K562 (cell line): Measurements from ENCODE around the gene LMNB1. TPM values are rescaled to one million over a fixed set of nuclear protein-coding genes. Genes with fewer than 3 reads are reported as not detected.
A peak's percentile ranks its signal among the peaks of the same experiment; 100 is the strongest.

ENCODE experiments used
- AFF1 ChIP-seq, 2 experiments: fragments of 450-650 bp; IDR thresholded peaks; 2 replicates each; pipeline ENCODE4 v1.6.1; 2018; ENCODE audit warnings: mild to moderate bottlenecking in 2 of 2, low read depth in 1 of 2; ENCODE audit not compliant: partially characterized antibody in 2 of 2
- CBFB ChIP-seq: sonication (generic); formaldehyde crosslinking; IDR thresholded peaks from 2 replicates; pipeline ENCODE4 v1.4.0; 2020; ENCODE audit warnings: mild to moderate bottlenecking, missing genetic modification reagents
- CREB3 ChIP-seq: fragments of 450-650 bp; conservative IDR thresholded peaks from 2 replicates; pipeline ENCODE4 v1.6.1; 2016; ENCODE audit warnings: missing genetic modification characterization, low read depth, mild to moderate bottlenecking, missing compliant biosample characterization, moderate library complexity
- E2F6 ChIP-seq, 2 experiments: IDR thresholded peaks; 2 replicates each; pipeline ENCODE4 v1.6.1; 2011; ENCODE audit warnings: borderline replicate concordance in 1 of 2, control low read depth in 1 of 2, low read depth in 1 of 2, low read length in 1 of 2, mild to moderate bottlenecking in 1 of 2, mixed read lengths in 1 of 2, moderate library complexity in 1 of 2; ENCODE audit not compliant: insufficient read depth in 1 of 2, insufficient read length in 1 of 2, poor library complexity in 1 of 2, severe bottlenecking in 1 of 2; ENCODE audit errors: extremely low read depth in 1 of 2
- HNRNPL ChIP-seq: fragments of 200-400 bp; formaldehyde crosslinking; IDR thresholded peaks from 2 replicates; pipeline ENCODE4 v1.6.1; 2017; ENCODE audit warnings: low read depth, mild to moderate bottlenecking, low read length
- NR4A1 ChIP-seq, 2 experiments: fragments of 250-450 bp in 1 of 2; fragments of 450-650 bp in 1 of 2; sonication (Bioruptor Pico) in 1 of 2; IDR thresholded peaks; 2 replicates each; pipeline versions ENCODE4 v1.4.0 to v1.6.1; 2016 to 2020; ENCODE audit warnings: mild to moderate bottlenecking in 2 of 2, missing compliant biosample characterization in 1 of 2, missing genetic modification characterization in 1 of 2, moderate library complexity in 1 of 2
- PHF21A ChIP-seq: fragments of 450-650 bp; IDR thresholded peaks from 2 replicates; pipeline ENCODE4 v1.6.1; 2017; ENCODE audit warnings: low read depth, borderline replicate concordance
- PML ChIP-seq: IDR thresholded peaks from 2 replicates; pipeline ENCODE4 v1.6.1; 2012; ENCODE audit warnings: low read length, inconsistent platforms
- SPI1 ChIP-seq: IDR thresholded peaks from 2 replicates; pipeline ENCODE4 v1.6.1; 2011; ENCODE audit warnings: low read depth, low read length, control low read depth, borderline replicate concordance
- THAP12 ChIP-seq: fragments of 250-450 bp; sonication (Bioruptor Pico); IDR thresholded peaks from 2 replicates; pipeline ENCODE4 v1.9.0; 2021; ENCODE audit warnings: mild to moderate bottlenecking, inconsistent platforms
- ZBTB11 ChIP-seq, 3 experiments: fragments of 200-800 bp in 1 of 3; fragments of 250-450 bp in 1 of 3; fragments of 450-650 bp in 1 of 3; sonication (Bioruptor Pico) in 1 of 3; sonication (Bioruptor generic) in 1 of 3; formaldehyde crosslinking in 1 of 3; IDR thresholded peaks; 2 replicates each; pipeline versions ENCODE4 v1.6.1 to v1.8.0; 2016 to 2022; ENCODE audit warnings: mild to moderate bottlenecking in 2 of 3, missing genetic modification characterization in 2 of 3, missing compliant biosample characterization in 1 of 3, moderate library complexity in 1 of 3
- ZKSCAN3 ChIP-seq: fragments of 250-450 bp; sonication (Bioruptor Pico); IDR thresholded peaks from 2 replicates; pipeline ENCODE4 v1.4.0; 2020
- polyA plus RNA-seq, 8 experiments: library from polyadenylated mRNA; depleted of rRNA in 4 of 8; stranded (reverse) in 5 of 8; unstranded in 3 of 8; fragments of >200 nt; fragmentation: Nextera tagmentation in 2 of 8; fragmentation: Illumina TruSeq in 1 of 8; extraction: Ambion mirVana in 2 of 8; extraction: Trizol in 1 of 8; gene quantifications; 2 replicates each; pipeline versions ENCODE4 v1.2.1 to v1.2.3, GENCODE V29; 2011 to 2014; ENCODE audit warnings: inconsistent platforms in 1 of 8, missing spikeins in 1 of 8
- total RNA-seq, 7 experiments: library from RNA; depleted of rRNA in 6 of 7; stranded (reverse); fragments of >200 nt in 6 of 7; fragmentation: Illumina TruSeq in 2 of 7; extraction: Trizol in 2 of 7; gene quantifications; 2 replicates each; pipeline versions ENCODE4 v1.2.1 to v1.2.3, GENCODE V29; 2011 to 2021; ENCODE audit warnings: low replicate concordance in 1 of 7

Gene LMNB1
- total and polyA plus RNA-seq, 9 of the 15 experiments (the other 6 are each of a cell fraction or from before 2014, with no cell fraction given): 2.8 to 190 (median 131) TPM

- no peak for TF ChIP-seq CREB3 (tag)
- TF ChIP-seq ZKSCAN3 (CRISPR knock-in tag): no peak
- peak; percentile 72; the same call in 1 of the 2 replicates for TF ChIP-seq HNRNPL
- TF ChIP-seq NR4A1 (CRISPR knock-in tag; IDR thresholded peaks at IDR 0.05): 0 out of 2 replicates have a peak, but pooled peaks have one; percentile 52
- no peak for TF ChIP-seq NR4A1 (tag; IDR thresholded peaks at IDR 0.05)
- 0 out of 2 replicates have a peak, but pooled peaks have one; percentile 38 for TF ChIP-seq CBFB
- peak; percentile 48; the same call in 1 of the 2 replicates for TF ChIP-seq SPI1
- TF ChIP-seq THAP12 (CRISPR knock-in tag): no peak
- no peak for TF ChIP-seq AFF1 (IDR thresholded peaks at IDR 0.05; ENCODE audit: low read depth in 1 of 2, partially characterized antibody in 2 of 2)
- TF ChIP-seq PML: peak; percentile 79
- peak; percentile 69; the same call in 1 of the 2 replicates for TF ChIP-seq PHF21A
- no peak; a peak in 1 of 6 replicates for TF ChIP-seq ZBTB11 (CRISPR knock-in tag; IDR thresholded peaks at IDR 0.05)
- TF ChIP-seq E2F6 (IDR thresholded peaks at IDR 0.05; ENCODE audit: borderline replicate concordance in 1 of 2, extremely low read depth in 1 of 2, insufficient read depth in 1 of 2, insufficient read length in 1 of 2, low read depth in 1 of 2, low read length in 1 of 2, poor library complexity in 1 of 2, severe bottlenecking in 1 of 2): peak; percentile 71 to 76
Measured at GRCh38 chr5:126777975-126778674, 1.2 kb downstream of the LMNB1 start (continued).
